GM19324 (cell line): Measurements from ENCODE around the gene MAP3K14.

ENCODE experiments used
- ATAC-seq: cut with Tn5 transposase; IDR thresholded peaks from one replicate; pipeline ENCODE4 v1.9.1; 2021; ENCODE audit warnings: mild to moderate bottlenecking, moderate library complexity; ENCODE audit not compliant: unreplicated experiment, low FRiP score

MAP3K14 gene

GRCh38 chr17:45339646-45340605, 23.1 kb upstream of the MAP3K14 start:
- no peak for ATAC-seq

- no peak for ATAC-seq
Observed at GRCh38 chr17:45338996-45339535, 22.2 kb upstream of the MAP3K14 start.

DNA sequence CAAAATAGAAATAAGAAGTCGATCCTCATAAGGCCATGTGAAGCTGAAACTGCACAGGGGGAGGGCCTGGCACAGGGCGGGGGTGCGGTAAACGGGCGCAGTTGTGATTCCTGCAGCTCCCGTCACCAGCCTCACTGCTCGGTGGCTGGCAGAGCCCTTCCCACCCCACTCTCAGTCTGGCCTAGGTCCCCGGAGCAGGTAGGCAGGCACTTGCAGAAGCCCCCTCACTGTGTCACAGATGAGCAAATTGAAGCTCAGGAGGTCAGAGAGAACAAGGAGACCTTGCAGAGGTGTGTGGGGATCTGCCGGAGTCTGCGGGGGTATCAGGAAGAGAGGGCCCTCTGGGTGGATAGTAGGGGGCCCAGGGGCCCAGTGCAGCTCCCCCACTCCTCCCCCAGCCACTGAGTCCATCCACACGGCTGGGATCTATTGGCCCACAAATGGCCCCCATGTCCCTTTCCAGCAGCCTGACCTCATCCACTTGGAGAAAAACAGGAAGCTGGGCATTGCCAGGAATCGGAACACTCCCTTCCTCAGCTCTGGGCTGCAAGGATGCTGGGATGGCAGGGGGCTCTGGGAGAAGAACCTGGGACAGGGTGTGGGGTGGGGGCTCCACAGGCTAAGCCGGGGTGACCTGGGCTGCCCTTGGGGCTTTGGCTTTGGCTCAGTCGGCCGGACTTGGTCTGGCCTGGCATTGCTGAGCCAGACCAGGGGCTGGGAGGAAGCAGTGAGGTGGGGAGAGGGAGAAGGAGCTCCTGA, 21.4 kb upstream of the MAP3K14 start:
- ATAC-seq, result no peak

DNA sequence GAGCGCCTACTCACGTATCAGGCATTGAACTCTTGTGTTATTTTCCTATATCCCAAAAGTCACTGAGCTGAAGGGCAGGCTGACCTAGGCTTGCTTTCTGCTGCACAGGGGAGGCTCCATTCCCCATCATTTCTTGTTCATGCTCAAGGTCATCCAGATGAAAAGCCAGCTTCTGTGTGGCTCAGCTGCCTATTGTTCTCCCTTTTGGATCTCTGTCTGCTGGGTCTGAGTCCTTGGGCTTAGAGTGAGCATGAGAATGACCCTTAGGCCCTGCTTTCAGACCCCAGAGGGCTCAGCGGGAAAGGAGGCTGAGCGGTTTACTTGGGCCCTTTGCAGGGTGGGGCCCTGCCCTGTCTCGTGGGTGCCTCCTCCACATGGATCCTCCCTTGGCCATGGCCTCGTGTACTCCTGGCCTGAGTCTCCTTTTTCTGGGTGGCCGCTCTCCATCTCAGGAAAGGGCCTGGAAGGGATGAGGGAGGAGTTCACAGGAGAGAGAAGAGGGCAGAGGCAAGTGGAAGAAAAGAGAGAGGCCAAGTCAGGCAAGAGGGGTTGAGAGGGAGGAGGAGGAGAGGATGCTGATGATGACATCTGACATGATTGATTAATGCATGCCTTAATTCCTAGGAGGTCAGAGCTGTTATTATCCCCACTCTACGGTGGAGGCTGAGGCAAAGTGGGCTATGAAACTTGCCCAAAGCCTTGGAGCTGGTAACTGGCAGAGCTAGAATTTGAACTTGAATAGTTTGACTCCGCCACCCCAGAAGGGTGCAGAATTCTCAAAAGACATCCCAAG, 19.8 kb upstream of the MAP3K14 start:
- ATAC-seq, result no peak

GRCh38 chr17:45335721-45336120, 18.9 kb upstream of the MAP3K14 start:
- ATAC-seq, result no peak

DNA sequence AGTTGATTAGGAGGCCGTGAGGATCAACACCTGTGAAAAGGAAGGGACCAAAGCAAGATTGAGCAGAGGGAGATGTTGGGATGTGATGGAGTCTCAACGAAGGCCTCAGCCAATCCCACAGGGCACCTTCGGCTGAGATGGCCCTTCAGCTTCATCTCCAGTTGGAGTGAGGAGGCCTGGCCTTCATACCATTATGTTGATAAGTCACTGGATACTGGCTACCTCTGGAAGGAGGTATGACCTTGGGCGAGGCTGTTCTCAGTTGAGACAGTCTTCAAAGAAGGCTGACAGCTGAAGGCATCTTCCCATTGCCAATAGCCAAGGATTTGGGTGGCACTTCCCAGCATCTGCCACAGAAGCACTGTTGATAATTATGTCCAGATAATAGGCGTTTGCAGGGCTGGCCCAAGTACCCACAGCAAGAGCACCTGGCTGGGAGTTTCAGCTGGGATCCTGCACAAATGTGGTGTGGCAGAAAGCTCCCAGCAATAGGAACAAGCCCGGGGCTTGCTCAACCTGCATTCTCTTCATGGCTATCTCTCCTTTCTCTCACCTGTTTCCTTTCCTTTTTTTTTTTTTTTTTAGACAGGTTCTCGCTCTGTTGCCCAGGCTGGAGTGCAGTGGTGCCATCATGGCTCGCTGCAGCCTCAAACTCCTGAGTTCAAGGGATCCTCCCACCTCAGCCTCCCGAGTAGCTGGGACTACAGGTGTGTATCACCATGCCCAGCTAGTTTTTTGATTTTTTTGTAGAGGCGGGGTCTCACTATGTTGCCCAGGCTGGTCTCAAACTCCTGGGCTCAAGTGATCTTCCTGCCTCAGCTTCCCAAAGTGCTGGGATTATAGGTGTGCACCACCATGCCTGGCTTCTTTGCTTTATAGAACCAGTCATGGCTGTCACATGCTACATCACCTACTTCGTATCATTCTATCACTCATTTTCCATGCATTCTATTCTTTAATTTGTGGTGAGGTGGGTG, 18.2 kb upstream of the MAP3K14 start:
- no peak for ATAC-seq

DNA sequence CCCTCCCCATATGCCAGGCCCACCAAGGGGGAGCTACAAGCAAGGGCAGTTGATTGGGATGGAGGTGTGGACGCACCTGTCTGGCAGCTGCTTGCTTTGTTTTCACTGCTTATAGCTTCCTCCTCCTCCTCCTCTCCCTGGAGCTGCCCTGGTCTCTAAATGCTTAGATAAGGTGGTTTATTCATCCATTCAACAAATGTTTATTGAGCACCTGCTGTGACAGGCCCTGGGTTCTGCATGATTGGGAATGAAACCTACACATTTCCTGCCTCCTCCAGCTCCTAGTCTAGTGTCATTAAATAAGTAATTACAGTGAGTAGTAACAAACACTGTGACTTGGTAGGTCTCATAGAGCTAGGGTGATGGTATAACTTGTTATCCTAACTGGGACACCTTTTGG, 17.4 kb upstream of the MAP3K14 start:
- no peak for ATAC-seq

- no peak for ATAC-seq
Observed at GRCh38 chr17:45333702-45334092, 16.9 kb upstream of the MAP3K14 start.

GRCh38 chr17:45332989-45333701, 16.3 kb upstream of the MAP3K14 start:
- ATAC-seq, result no peak

- no peak for ATAC-seq
Observed at GRCh38 chr17:45332505-45332904, 15.7 kb upstream of the MAP3K14 start.

GRCh38 chr17:45326626-45327025, 9.8 kb upstream of the MAP3K14 start:
- no peak for ATAC-seq

GRCh38 chr17:45325810-45326209, 9.0 kb upstream of the MAP3K14 start:
- ATAC-seq, result no peak

DNA sequence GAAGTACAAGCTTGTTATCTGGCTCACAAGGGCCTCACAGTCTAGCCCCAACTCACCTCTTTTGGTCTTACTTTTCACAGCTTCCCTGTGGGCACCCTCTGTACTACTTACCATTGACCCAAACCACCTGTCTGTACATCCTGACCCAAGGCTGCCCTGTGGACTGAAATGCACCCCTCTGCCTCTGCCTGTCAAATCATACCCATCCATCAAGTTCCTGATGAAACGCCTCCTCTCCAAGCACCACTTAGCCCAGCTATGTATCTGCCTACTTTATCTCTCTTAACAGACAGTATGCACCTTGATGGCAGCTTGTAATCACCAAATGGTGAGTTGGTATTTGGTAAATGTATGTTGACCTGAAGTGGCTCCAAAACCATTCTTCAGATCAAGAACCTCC, 7.5 kb upstream of the MAP3K14 start:
- ATAC-seq, result no peak

GRCh38 chr17:45322168-45322567, 5.3 kb upstream of the MAP3K14 start:
- no peak for ATAC-seq

GRCh38 chr17:45320931-45321461, 4.2 kb upstream of the MAP3K14 start:
- no peak for ATAC-seq

- ATAC-seq, result no peak
Observed at GRCh38 chr17:45320349-45320930, 3.6 kb upstream of the MAP3K14 start.

- no peak for ATAC-seq
Observed at GRCh38 chr17:45319239-45319703, 2.5 kb upstream of the MAP3K14 start.
